ENCODE results near the gene MRTO4.
A peak's percentile ranks its signal among the peaks of the same experiment; 100 is the strongest.
"Not testable (repeated sequence)": the region's sequence is repeated elsewhere in the genome, so short reads cannot be mapped to it uniquely, and the experiment has no call there.

MRTO4 gene

DNA sequence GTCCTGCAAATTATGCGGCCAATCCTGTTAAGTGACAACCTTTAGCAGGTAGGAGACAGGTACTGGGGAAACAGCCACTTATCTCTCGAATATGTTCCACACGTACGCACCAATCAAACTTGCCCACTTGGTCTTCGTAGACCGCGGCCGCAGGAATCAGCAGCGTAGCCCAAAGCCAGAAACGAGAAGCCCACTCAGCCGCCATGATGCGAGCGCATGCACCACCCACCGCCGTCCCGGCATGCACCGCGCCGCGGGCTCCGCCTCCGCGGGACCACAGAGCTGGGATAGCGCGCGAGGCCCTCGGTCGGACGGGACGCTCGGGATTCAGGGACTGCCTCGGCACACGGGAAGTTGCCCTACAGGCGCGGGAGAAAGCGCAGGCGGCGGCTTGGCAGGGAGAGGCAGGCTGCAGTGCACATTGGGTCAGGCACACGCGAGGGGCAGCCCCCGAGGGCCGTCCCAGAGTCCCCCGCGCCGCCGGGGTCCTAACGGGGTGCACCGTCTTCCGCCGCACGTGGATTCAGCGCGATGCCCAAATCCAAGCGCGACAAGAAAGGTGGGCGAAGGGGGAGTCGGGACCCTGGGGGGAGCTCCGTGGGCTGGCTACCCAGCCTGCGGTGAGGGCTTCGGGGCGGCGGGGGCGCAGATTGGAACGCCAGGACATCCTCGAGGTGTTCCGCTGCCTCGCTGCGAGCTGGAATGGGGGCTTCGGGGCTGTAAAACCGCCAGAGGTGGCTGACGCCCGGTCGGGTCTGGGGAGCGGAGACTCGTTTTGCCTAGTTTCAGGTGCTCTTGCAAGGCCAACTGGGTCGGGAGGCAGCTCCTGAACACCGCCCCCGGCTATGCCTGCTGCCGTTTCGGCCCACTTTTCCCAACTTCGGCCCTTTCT lies at the start of gene MRTO4, which contains the start of gene EMC1:
Gene MRTO4, plus strand, starts transcription at position 501 of the 892 bp plus-strand sequence. Its CDS starts 31 bp downstream, at position 532.
Gene EMC1, minus strand, starts transcription at position 220 of the 892 bp plus-strand sequence. Its CDS starts 15 bp downstream, at position 205.
- DNase-seq (ENCODE audit: low read depth in 2 of 2) = peak; percentile 85 to 93

DNA sequence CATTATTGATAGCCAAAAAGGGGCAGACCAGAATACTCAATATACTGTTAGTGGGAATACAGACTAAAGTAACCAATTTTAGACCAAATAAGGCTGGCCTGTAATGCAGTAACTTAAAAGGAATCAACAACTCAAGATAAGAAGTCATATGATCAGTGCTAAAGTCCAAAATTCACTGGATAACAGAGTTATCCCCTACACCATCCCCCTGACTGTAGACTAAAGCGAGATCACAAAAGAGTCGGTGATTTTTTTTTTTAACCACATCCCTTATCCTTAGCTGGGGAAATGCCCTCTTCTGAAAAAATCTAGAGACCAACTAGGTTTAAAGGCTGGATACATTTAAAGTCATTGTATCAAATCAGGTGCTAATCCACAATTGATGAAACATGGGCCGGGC lies 49.2 kb upstream of the MRTO4 start:
- DNase-seq (ENCODE audit: low read depth in 2 of 2) = no peak

DNA sequence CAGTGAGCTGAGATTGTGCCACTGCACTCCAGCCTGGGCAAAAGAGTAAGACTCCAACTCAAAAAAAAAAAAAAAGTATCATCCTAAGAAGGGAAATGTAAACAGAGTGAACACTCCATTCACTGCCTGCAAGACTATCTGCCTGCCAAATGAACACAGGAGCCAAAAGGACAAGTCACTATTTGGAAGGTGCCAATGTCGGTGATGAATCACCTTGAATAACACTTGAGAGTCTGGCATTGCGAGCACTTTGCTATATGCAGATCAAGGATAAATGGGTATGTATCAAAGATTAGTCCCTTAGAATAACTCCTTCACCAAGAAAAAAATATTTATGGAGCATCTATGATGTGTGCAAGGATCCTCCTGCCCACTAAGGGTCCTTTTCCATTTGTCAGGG lies 48.2 kb upstream of the MRTO4 start:
- DNase-seq (ENCODE audit: low read depth in 2 of 2) = no peak

DNA sequence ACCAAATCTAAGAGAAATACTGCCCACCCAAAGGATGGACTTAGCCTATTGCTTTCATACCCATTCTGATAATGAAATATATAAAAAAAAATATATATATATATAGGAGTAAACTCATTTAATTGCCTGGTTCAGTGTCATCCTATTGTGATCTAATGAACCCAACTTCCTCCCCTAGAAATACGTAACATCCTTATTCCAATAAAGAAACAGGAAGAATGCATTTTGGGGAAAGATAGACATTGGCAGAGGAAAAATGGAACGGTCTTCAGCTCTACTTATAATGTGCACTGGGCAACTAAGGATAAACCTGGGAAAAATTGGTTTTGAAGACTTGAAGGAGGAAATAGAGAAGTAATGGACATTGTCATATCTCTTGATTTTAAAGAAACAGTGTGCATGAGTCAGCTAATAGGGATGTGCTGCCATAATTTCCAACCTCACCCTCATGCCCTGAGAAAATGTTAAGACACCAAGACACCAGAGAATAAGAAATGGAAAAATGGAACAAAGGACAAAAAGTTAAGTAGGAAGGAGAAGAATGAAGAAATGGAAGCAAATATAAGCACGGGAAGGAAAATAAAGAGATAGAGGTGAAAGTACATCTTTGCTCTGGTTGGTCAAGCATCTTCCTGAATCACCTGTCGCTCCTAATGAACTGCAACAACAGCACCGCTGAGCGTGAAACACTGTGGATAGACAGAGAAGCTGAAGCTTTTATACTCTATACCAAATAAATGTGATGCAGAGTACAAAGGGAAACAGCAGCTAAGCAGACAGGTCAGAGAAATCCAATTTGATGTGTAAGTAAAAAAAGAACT lies 46.9 kb upstream of the MRTO4 start:
- no peak for DNase-seq (ENCODE audit: low read depth in 2 of 2)

DNA sequence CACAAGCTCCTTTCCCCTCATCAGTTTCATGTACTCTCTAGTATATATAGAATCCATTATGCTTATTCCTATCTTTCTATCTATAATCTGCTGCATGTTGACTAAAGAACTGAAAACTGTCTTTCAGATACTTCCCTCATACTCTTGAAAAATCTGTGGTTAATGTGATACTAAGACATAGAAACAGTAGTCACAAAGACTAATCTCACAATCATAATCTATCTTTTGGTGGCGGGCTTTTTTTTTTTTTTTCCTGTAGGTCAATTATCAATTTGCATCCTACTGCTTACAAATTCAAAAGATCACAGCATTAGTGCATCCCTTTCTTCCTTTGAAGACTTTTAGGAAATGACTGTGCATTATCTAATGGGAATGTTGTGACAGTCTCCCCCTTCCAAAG lies 46.2 kb upstream of the MRTO4 start:
- DNase-seq (ENCODE audit: low read depth in 2 of 2) = no peak

DNA sequence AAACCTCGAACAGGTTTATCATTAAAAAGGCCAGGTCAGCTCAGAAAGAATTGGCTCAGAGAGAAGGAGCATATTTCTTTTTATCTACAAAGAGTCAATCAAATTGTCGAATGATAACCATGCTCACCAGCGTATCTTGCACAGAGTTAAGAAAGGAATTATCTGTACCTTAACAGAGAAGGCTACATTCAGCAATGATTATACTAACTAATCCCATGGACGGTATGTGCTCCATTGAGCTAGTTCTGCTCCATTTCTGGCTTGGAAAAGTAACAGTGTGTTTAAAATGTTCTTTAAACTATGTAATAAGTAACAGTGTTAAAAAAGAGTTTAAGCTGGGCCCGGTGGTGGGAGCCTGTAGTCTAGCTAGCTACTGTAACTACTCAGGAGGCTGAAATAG lies 45.8 kb upstream of the MRTO4 start:
- no peak for DNase-seq (ENCODE audit: low read depth in 2 of 2)

DNA sequence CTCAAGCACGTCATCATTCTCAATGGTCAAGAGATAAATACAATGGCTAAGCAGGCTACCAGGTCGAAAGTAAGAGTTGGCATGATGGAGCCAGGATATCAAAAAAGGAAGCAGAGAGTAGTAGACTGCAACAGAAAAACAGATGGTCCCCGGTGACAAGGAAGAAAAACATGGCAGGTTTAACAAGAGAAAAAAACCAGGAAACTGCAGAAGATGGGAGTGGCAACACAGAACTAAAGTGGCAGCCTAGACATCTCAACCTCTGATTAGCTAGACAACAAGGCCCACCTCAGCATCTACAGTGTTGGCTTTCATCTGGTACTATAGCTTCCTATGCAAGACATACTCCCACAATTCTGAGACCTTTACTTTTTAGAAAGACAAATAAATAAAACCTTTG lies 44.7 kb upstream of the MRTO4 start:
- no peak for DNase-seq (ENCODE audit: low read depth in 2 of 2)

DNA sequence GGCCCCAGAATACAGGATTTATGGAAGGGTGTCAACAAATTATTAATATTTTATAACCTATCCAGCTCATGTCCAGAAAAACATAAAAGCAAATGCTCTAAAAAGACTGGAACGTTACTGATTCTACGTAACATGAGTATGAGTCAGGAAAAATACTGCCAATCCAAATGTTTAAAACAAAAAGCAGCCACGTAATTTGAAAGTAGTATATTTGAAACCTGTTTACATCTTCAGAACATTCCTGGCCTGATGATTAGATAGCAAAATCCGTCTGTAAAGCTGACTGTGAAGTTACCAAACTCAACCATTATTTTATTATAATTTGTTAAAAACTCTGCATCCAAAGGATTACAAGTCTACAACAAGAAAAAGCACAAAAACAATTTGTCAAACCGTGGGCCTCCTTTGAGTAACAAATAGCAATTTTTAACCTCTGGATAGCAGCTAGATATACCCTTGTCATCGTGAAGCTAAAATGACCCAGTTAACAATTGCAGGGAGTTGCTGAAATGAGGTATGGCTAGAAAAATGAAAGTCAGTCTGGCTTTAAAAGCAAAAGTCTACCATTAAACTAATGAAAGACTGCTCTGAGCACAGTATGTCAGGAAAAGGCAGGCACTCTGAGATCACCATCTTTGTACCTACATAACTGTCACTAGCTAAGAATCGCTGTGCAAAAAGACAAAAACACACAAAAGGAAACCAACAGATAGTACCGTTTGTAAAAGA lies 42.7 kb upstream of the MRTO4 start:
- DNase-seq (ENCODE audit: low read depth in 2 of 2) = no peak

DNA sequence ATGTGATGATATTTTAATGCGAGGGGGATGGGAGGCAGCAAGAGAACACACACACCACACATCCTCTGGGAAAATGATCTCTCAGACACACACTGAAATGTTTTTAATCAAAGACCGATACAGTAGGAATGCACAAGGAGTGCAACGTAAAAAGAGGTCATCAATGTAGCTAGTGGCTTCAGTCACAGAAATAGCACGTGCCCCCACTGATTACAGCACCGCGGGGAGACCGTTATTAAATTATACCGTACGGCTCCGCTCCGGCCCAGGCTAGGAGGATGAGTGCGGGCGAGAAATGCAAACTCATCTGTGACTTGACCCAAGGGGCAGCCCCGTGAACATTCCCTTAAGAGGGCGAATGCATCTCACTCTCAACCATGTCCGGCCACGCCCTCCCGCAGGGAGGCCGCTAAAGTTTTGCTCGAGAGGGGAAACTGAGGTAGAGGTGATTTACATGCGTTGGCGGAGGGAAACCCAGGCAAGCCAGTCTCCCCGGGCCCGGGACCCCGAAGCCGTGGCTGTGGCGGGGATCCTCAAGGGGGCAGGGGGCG lies 42.1 kb upstream of the MRTO4 start:
- peak; percentile 51 to 62 for DNase-seq (ENCODE audit: low read depth in 2 of 2)

DNA sequence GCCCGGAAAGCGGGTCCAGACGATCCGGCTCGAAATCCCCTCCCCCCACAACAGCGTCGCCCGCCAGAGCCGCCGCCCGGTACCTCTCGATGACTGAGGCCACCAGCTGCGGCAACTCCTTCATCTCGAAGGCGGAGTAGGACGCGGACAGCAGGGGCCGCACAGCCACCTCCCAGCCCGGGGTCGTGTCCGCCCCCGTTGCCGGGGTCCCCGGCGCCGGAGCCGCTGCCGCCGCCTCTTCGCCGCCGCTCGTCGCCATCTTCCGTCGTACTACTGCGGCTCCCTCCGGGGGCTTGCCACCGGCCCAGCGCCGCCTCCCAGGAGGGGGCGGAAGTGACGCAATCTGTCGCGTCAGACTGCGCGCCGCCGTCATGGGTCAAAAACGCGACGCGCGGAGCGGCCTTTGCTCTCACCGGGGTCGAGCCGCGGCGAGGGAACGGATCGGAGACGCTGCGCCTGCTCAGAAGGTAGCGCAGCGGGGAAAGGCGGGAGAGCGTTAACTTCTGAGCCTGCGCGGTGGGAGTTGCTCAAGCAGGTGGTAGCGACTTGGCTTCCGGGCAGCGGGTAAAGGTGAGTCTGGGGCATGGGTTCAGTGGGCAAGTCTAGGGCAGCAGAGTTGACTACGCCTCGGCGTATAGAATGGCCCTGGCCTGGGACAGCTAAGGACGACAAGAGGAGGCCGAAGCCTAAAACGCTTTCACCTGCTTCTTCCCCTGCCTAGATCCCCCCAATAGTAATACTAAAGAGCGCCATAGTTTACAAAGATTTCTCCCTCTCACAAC lies 41.4 kb upstream of the MRTO4 start, which contains the start of gene UBR4:
Gene UBR4, minus strand, starts transcription at position 277 of the 782 bp plus-strand sequence. Its CDS starts 18 bp downstream, at position 259.
- peak; percentile 96 for DNase-seq (ENCODE audit: low read depth in 2 of 2)

DNA sequence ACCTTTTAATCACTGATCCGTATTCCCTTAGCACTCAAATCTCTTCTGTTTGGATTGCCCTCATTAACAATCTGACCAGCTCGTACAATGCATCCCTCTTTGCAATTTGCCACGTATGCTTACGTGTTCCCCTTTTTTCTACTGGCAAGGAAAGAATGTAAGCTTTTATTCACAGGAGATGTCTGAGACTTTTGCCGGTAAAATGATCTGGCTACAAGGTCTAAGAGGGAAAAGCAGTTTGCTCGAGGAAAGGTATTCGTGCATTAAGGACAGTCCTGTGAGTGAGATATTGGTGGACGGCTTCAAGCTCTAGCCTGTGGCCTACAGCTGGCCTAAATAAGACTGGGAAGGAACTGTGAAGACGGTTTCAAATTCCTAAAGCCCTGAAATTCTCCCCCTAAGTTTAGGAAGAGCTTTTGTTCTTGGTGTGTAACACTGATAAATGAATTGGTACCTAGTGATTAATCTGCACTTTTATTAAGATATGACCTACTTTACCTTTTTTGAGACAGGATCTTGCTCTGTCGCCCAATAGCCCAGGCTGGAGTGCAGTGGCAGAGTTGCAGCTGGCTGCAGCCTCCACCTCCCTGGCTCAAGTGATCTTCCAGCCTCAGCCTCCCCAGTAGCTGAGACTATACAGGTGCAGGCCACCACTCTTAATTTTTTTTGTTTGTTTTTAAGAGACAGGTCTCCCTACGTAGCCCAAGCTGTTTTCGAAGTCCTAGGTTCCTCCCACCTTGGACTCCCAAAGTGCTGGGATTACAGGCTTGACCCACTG lies 40.6 kb upstream of the MRTO4 start:
- DNase-seq (ENCODE audit: low read depth in 2 of 2) = no peak

DNA sequence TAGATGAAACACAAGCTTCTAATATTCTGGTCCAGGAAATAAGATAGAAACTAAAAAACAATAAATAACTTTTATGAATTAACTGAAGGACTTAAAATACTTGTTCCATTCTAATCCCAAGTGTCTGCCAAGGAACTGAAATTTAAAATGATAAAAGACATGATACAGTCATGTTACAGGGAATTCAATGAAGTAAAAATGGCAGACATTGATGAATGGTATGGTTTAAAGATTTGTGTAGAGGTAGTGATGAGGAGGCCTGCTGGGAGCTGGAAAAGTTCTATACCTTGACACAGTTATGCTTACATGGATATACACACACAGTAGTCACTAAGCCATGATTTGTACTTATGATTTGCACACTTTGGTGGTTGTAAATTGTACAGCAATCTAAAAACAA lies 39.4 kb upstream of the MRTO4 start:
- no peak for DNase-seq (ENCODE audit: low read depth in 2 of 2)

DNA sequence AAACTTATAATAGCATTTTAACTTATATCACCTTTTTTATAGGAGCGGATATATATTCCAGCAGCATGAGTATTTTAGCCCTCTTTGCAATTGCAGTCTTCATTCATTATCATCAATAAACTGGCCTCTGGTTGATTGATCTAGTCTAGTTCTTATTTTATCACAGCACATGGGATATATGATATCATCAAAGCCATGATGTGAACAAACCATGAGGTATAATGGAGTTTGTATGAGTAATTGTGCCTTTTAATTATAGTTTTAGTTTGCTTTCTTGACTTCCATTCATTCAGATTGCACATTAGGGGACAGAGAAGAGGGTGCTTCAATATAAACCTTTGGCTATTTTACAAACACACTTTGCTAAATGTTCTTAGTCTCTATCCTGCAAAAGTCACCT lies 38.0 kb upstream of the MRTO4 start:
- DNase-seq (ENCODE audit: low read depth in 2 of 2) = no peak

DNA sequence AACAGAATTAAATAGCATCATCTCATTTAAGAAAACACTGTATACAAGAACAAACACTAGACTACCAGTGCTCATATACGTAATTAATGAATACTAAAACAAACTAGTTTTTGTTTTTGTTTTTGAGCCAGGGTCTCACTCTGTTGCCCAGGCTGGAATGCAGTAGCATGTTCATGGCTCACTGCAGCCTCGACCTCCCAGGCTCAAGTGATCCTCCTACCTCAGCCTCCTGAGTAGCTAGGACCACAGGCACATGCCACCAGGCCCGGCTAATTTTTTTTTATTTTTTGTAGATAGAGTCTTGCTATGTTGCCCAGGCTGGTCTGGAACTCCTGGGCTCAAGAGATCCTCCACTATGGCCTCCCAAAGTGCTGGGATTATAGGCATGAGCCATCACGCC lies 35.0 kb upstream of the MRTO4 start:
- not testable (repeated sequence) for DNase-seq (ENCODE audit: low read depth in 2 of 2)

DNA sequence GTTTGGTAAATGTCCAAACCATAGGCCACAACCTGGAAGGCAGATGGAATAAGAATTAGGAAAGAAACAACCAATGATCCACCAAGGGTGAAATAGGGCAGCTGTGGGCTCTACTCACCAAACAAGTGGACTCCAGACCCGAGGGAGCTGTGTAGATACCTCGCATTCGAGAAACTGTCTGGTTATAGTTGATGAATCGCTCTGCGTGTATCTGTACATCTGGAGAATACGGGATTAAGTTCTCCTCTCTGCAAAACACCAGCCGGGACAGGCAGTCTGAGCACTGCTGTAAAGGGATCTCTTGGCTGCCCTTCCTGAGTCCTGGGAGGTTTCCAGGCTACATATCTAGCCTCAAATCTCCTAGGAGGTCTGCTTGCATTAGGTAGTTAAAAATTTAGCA lies 32.2 kb upstream of the MRTO4 start:
- no peak for DNase-seq (ENCODE audit: low read depth in 2 of 2)

DNA sequence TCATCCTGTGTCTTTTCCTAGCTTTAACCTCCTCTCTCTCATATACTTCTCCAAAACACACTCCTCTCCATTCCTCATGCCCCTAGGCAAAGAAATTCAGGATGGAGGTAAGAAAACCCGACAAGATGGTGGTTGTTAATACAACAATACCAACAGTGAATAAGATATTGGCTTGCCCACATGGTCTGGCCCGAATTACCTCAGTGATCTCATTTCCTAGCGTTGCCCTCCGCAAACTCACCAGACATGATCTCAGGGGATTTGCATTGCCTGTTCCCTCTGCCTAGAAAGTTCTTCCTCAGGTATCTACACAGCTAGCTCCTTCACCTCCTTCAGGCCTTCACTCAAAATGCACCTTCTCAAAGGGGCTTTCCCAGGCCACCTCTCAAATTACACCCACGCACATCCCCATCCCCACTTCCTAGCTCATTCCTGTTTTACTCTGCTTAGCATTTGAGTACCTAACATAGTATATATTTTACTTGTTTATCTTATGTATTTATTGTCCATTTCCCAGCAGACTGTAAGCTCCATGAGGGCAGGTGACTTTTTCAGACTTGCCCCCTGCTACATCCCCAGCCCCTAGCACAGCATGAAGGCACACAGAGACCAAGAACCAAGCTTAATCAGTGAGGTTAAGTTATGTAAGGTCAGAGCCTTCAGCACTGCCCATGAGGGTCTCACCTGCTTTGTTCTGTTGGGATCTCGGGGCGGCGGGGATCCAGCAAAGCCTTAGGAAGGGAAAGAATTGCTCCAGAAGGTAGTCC lies 31.3 kb upstream of the MRTO4 start:
- no peak for DNase-seq (ENCODE audit: low read depth in 2 of 2)

DNA sequence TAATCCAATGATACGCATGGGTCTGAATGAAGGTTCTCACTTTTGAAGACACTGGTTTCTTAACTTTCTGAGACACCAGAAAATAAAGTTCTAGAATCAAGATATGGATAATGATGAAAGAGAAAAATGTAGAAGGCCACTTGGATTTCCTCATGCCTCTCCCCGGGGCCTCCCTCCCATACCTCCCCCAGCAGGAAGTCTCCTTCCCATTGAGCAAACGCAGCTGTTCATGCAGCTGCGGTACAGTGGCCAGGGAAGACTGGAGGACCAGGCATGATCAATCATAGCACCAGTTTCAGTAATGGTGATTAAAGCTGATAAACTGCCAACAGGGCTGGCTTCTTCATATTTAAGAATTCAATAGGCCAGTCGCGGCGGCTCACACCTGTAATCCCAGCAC lies 30.6 kb upstream of the MRTO4 start:
- no peak for DNase-seq (ENCODE audit: low read depth in 2 of 2)

DNA sequence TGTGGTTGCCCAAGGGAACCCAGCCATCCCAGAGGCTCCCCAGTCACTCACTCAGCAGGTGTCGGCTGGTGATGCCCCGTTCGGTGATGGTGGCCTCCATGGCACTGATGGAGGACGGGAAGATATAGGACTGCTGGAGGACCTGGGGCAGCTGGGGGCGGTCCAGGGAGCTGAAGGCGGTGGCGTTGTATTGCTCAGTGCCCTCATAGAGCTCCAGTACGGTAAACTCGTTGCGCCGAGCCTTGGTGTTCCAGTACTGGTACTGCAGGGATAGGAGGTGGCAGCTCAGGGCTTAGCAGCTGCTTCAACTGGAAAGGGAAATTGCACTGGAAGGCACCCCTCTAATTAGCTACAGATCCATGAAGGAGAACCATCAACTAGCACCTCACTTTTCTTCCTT lies 29.0 kb upstream of the MRTO4 start:
- no peak for DNase-seq (ENCODE audit: low read depth in 2 of 2)

Measured in stimulated activated CD8-positive, alpha-beta memory T cell treated with anti-CD3 and anti-CD28 coated beads, Interleukin-2, amount 100 ng/mL, for 48 hours (primary cell).